ENCODE measurements around the gene ABHD14A.

ABHD14A gene

GRCh38 chr3:51958603-51959521, 16.0 kb upstream of the ABHD14A start:
- no peak for DNase-seq

DNA sequence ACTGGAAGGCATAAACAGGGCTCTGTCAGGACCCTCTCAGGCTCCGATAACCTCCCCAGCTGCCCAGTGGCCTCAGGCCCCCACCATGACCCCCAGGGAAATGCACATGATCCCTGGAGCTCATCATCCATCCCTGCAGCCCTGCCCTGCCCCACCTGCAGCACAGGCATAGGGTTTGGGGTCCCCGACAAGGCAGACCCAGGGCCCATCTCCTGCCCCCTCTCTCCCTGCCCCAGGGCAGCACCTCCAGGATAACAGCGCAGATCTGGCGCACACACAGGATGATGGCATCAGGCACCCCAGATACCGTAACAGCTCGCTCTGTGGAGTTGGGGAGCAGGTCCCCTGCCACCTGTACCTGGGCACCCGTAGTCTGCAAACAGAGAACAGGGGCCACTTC, 15.2 kb upstream of the ABHD14A start:
- no peak for DNase-seq

DNA sequence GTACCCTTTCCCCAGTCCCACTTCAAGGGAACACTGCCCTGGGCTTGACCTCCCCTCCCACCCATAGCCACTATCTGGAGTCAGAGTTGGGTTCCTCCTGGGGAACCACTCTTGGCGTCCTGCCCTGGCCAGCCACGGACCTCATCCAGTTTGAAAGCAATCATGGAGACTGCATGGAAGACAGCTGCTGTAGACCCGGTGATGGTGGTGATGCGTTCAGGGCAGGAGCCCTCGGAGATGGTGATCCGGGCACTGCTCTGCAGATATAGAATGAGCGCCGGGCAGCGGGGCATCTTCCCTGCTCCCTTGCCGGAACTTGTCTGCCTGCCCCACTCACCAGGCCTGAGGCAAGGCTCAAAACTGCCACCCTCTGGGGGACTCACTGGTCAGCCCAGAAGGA, 14.5 kb upstream of the ABHD14A start:
- no peak for DNase-seq

DNA sequence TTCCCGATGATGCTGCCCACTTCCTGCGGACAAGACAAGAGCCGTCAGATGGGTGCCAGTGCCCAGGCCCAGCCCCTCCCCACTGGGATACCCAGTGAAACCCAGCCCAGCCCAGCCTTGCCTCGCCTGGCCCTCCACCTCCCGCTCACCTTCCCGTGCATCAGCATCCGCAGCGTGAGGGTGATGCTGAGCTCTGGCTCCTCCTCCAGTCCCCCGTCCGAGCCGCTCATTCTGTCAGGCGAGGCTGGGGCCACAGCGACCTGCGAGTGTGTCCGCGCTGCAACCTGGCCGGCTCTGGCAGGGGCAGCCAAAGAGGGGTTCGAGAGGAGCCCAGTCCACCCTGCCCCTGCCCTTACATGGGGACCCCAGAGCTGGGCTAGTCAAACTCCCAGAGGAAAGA, 13.9 kb upstream of the ABHD14A start:
- DNase-seq, result no peak

DNA sequence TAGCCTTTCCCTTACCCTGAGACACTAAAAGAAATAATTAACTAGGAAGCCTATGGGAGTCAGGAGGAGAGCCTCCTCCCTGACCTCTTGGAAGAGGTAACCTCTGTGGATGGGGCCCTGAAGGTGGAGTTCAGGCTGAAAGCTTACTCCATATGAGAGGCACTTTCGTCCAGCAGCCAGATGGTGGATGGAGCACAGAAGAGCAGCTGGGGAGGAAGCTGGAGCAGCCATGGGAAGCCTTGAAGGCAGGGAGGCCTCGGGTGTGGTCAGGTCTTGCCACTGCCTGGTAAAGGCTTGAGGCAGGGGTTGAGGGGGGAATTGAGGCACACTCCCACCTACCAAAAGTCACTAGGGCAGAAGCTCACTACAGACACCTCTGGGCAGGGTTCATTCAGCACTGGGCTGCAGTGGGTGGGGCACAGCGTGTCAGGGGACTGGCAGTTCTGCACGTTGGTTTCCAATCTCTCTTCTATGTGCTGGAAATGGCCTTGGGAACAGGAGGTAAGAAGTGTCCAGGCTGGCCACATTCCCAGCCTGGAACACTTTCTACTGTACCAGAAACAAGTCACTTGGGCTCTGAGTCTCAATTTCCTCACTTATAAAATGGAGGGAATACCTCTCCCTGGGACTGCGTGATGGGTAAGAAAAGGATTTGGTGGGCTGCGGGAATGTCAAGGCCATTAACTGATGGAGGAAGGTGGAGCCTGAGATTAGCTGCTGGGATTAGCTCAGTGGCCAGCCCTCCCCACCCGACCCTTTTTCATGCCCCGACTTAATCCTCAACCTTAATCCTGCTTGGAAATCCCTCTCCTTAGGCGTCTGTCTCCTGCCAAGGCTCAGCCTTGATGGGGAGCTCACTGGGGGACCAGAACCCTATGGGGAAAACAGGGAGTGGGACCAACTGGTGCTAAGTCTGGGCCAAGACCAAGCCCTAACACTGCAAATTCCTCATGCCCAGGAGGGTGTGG, 13.0 kb upstream of the ABHD14A start:
- no peak for DNase-seq

GRCh38 chr3:51962854-51963530, 11.9 kb upstream of the ABHD14A start:
- no peak for DNase-seq

DNA sequence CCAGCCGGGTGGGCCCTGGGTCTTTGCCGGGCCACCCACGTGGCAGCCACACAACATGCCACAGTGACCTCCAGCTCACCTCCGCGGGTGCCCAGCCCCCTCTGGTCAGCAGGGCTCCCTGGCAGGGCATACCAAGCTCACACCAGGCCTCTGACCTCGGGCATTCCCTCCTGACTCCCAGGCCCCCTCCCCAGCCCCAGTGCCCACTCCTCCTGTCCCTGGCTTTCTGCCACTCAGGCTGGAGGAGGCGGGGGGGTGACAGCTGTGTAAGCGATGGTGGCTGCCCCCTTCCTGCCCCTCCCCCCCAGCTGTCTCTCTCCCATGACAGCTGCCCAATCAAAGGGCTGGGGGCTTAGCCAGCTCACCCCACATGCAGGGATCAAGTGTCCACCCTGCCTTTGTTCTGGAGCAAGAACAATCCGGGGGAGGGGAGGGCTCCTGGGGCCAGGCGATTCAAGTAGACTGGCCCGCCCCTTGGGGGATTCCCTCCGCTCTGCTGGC, 10.9 kb upstream of the ABHD14A start:
- DNase-seq, result no peak

DNA sequence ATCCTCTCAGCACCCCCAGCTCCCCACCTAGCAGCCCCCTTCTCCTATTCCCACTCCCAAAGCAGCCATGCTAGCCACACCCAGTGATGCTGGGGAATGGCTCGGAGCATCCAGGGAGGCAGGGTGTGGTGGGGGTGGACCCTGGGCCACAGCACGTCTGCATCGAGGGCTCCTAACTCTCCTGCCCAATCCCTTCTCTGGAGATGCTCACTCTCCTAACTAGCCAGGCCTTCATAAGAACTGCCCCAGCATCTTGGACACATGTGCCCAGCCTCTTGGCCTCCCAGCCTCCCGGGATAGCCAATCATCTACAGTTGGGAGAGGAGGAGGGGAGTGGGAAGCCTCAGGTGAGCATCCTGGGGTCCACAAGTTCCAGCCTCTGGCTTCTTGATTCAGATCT, 10.3 kb upstream of the ABHD14A start:
- no peak for DNase-seq

GRCh38 chr3:51966016-51966415, 8.8 kb upstream of the ABHD14A start:
- no peak for DNase-seq

DNA sequence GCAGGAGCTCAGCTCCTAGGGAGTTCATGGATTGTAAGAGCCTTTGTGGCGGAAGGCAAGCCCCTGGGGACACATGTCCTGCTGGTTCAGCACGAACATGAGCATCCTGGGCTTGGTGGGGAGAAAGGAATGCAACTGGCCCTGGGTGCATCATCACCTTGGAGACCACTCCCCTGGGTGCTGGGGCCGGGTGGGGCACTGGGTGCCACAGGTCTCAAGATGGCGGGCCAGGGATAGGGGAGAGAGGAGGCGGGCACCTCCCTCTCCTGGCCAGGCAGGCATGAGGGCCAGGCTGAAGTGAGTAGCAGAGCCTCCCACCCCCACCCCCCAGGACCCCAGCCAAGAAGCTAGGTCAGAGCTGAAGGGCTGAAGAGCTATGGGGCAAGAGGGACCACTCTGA, 8.4 kb upstream of the ABHD14A start:
- no peak for DNase-seq

- no peak for DNase-seq
These were observed 7.9 kb upstream of the ABHD14A start for GRCh38 chr3:51966922-51967383.

GRCh38 chr3:51967384-51968169, 7.3 kb upstream of the ABHD14A start, which contains the start of gene PCBP4:
TSS of gene PCBP4 (minus strand) at chr3:51967454. CDS start at chr3:51961240, 6,214 bp downstream.
- no peak for DNase-seq

DNA sequence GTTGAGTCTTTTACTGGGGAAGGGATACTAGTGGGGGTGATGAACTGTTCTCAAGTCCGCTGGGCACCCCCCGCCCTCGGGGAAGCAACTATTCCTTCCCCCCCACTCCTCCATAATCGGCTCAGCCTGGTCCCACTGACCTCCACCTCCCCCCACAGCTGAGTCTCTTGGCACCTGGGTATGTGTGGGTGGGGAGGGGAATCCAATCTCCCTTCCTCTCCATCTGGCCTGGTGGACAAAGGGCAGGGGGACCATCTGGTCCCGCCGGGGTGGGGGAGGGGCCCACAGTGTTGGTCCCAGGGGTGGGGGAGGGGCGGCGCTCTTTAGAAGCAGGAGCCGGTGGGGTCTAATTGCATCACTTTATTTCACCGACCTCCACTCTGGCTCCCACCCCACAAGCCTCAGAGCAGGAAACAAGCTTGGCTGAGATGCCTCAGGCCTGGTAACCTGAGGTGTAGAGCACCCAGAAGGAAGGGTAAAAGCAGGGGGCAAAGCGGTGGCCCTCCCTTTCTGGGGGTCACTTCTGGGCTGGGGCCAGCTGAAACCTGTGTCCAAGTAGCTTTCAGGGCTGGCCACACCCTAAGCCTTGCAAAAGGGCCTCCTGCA, 6.6 kb upstream of the ABHD14A start:
- DNase-seq, result peak in 1 of 2 experiments; percentile 8

- DNase-seq, result no peak
These were observed 5.8 kb upstream of the ABHD14A start for GRCh38 chr3:51968883-51969678.

GRCh38 chr3:51969841-51970240, 5.0 kb upstream of the ABHD14A start:
- no peak for DNase-seq

DNA sequence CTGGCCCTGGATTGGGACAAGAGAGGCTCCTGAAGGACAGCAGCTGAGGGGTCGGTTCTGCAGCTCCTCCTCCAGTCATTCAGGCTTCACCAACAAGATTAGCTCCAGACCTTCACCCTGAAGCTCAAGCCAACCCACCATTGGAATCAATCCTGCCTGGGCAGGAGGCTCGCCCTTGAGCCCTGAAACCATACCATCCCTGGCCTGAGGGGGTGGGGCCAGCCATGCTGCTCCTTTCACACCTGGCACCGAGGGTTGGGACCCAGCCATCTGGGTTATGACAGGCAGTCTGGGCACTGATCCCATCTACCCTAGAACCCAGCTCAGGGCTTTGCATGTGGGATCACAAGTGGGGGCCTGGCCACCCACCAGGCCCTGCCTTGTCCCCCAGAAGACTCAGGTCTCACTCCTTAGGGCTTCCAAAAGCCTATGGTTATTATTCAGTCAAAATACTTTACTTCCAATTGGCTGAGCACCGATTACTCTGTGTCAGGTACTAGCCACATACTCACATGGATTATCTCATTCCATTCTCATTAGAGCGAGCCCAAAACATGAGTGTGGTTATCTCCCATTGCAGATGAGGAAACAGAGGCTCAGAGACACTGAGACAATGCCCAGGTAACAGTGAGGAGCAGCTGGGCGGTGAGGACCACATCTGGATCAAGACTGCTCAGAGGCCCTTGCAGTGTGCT, 4.1 kb upstream of the ABHD14A start:
- DNase-seq, result peak; percentile 17 to 44

GRCh38 chr3:51971350-51971749, 3.5 kb upstream of the ABHD14A start:
- DNase-seq, result no peak

- no peak for DNase-seq
These were observed 444 bp upstream of the ABHD14A start for GRCh38 chr3:51974277-51974962.

Measured in cerebellar nuclear complex (tissue), 1 donor.